GM12878 (cell line): ENCODE results near the gene LRRC4B. TPM values are rescaled to one million over a fixed set of nuclear protein-coding genes. Genes with fewer than 3 reads are reported as not detected.

Experiments
- ATAC-seq: fragments of 200-7000 bp; cut with Tn5 transposase; 3 replicates; pipeline ENCODE4 v1.9.1; 2020; ENCODE audit warnings: mild to moderate bottlenecking, moderate library complexity
- BruUV-seq: library from RNA; stranded (reverse); fragments of 400-500 nt; replicated peaks from 2 replicates; lab custom pipeline; 2021; lab: Mats Ljungman, UMichigan
- CTCF ChIA-PET: fragments of 300-600 bp; sonication (Branson Sonifier 250); formaldehyde crosslinking; extraction: SDS; loops from one replicate; lab custom pipeline; 2021; ENCODE audit warnings: inconsistent platforms; lab: Yijun Ruan, JAX
- POLR2A ChIA-PET: fragments of 350-600 bp; formaldehyde crosslinking; extraction: SDS; loops from one replicate; lab custom pipeline; 2021; ENCODE audit warnings: inconsistent platforms; lab: Charles Lee
- RAD21 ChIA-PET: fragments of 300-600 bp; sonication (Branson Sonifier 250); formaldehyde crosslinking; loops from one replicate; lab custom pipeline; 2023; ENCODE audit warnings: antibody characterized with exemption; ENCODE audit not compliant: unreplicated experiment; lab: Charles Lee
- SMC1A ChIA-PET: fragments of 300-600 bp; sonication (Branson Sonifier 250); formaldehyde crosslinking; loops from one replicate; lab custom pipeline; 2023; ENCODE audit not compliant: unreplicated experiment, uncharacterized antibody; lab: Charles Lee
- DNase-seq: peaks from one replicate; pipeline ENCODE4 v3.0.0-alpha.2; 2011; ENCODE audit warnings: low read depth, low spot score
- FAIRE-seq: peaks from 3 replicates; lab custom pipeline; 2011; peaks lifted over from hg19 to GRCh38; lab: Jason Lieb, UNC
- H2AFZ ChIP-seq: 2 replicates; pipeline ENCODE4 v1.6.0; 2011; ENCODE audit warnings: low read depth, low read length, control low read depth; ENCODE audit not compliant: control insufficient read depth
- H3K27ac ChIP-seq: 2 replicates; pipeline ENCODE4 v1.5.1; 2011; ENCODE audit warnings: control low read depth; ENCODE audit not compliant: control insufficient read depth, insufficient read depth
- H3K27me3 ChIP-seq, 2 experiments: replicated peaks in 1 of 2; 2 replicates each; pipeline versions ENCODE4 v1.6.0 to v1.6.1; 2011; ENCODE audit warnings: low read length in 1 of 2; ENCODE audit not compliant: control insufficient read depth in 2 of 2, insufficient read depth in 2 of 2
- H3K36me3 ChIP-seq, 2 experiments: 2 replicates each; pipeline ENCODE4 v1.5.1; 2011; ENCODE audit warnings: low read length in 1 of 2; ENCODE audit not compliant: control insufficient read depth in 2 of 2, insufficient read depth in 2 of 2
- H3K4me1 ChIP-seq: 2 replicates; pipeline ENCODE4 v1.6.1; 2011; ENCODE audit warnings: mild to moderate bottlenecking, low read length, moderate library complexity, mixed read lengths; ENCODE audit not compliant: control insufficient read depth, insufficient read depth
- H3K4me2 ChIP-seq: 2 replicates; pipeline ENCODE4 v1.6.0; 2011; ENCODE audit warnings: control low read depth; ENCODE audit not compliant: control insufficient read depth, insufficient read depth
- H3K4me3 ChIP-seq: fragments of 200-600 bp; sonication (generic); 2 replicates; pipeline ENCODE4 v1.5.1; 2016
- H3K79me2 ChIP-seq: 2 replicates; pipeline ENCODE4 v1.6.0; 2011; ENCODE audit warnings: low read length; ENCODE audit not compliant: control insufficient read depth, insufficient read depth
- H3K9ac ChIP-seq: 2 replicates; pipeline ENCODE4 v1.8.0; 2011; ENCODE audit warnings: low read length, control low read depth, mixed read lengths; ENCODE audit not compliant: control insufficient read depth, insufficient read depth
- H3K9me3 ChIP-seq: replicated peaks from 3 replicates; pipeline ENCODE4 v1.5.1; 2011; ENCODE audit warnings: mild to moderate bottlenecking, low read length; ENCODE audit not compliant: control insufficient read depth, insufficient read depth
- H4K20me1 ChIP-seq: 2 replicates; pipeline ENCODE4 v1.6.0; 2011; ENCODE audit not compliant: control insufficient read depth, insufficient read depth
- DPF2 ChIP-seq: fragments of 450-650 bp; IDR thresholded peaks from 2 replicates; pipeline ENCODE4 v1.6.1; 2017; ENCODE audit warnings: mild to moderate bottlenecking
- GABPA ChIP-seq: IDR thresholded peaks from 2 replicates; pipeline ENCODE4 v1.6.1; 2014; ENCODE audit warnings: antibody characterized with exemption, low read depth, mild to moderate bottlenecking, inconsistent platforms
- HSF1 ChIP-seq: fragments of 150-350 bp; IDR thresholded peaks from 2 replicates; pipeline ENCODE4 v1.6.1; 2014; ENCODE audit warnings: mild to moderate bottlenecking, low read depth, low read length
- IRF5 ChIP-seq: fragments of 450-650 bp; IDR thresholded peaks from 2 replicates; pipeline ENCODE4 v1.6.1; 2017; ENCODE audit warnings: borderline replicate concordance
- MEF2B ChIP-seq: fragments of 450-650 bp; IDR thresholded peaks from 2 replicates; pipeline ENCODE4 v1.6.1; 2018; ENCODE audit warnings: mild to moderate bottlenecking, moderate library complexity; ENCODE audit not compliant: partially characterized antibody, poor library complexity, severe bottlenecking
- NFYB ChIP-seq: IDR thresholded peaks from 2 replicates; pipeline ENCODE4 v1.6.1; 2011; ENCODE audit warnings: low read depth, mild to moderate bottlenecking, low read length, improper control_type of control experiment, moderate library complexity; ENCODE audit not compliant: insufficient read depth
- PKNOX1 ChIP-seq: fragments of 450-650 bp; IDR thresholded peaks from 2 replicates; pipeline ENCODE4 v1.6.1; 2016; ENCODE audit warnings: mild to moderate bottlenecking
- RAD51 ChIP-seq: fragments of 450-650 bp; IDR thresholded peaks from 2 replicates; pipeline ENCODE4 v1.6.1; 2016; ENCODE audit warnings: moderate library complexity, mild to moderate bottlenecking, inconsistent platforms
- SMAD1 ChIP-seq: fragments of 450-650 bp; IDR thresholded peaks from 2 replicates; pipeline ENCODE4 v1.6.1; 2018; ENCODE audit warnings: mild to moderate bottlenecking, low read depth; ENCODE audit not compliant: partially characterized antibody
- STAT3 ChIP-seq: IDR thresholded peaks from 2 replicates; pipeline ENCODE4 v1.6.1; 2011; ENCODE audit warnings: low read depth, low read length, improper control_type of control experiment
- TCF12 ChIP-seq: IDR thresholded peaks from 2 replicates; pipeline ENCODE4 v1.6.1; 2011; ENCODE audit warnings: low read depth, mild to moderate bottlenecking, low read length
- TCF3 ChIP-seq: IDR thresholded peaks from 2 replicates; pipeline ENCODE4 v1.6.1; 2012; ENCODE audit warnings: low read depth, mild to moderate bottlenecking, low read length, borderline replicate concordance; ENCODE audit not compliant: insufficient read depth
- USF2 ChIP-seq: IDR thresholded peaks from 2 replicates; pipeline ENCODE4 v1.6.1; 2011; ENCODE audit warnings: low read depth, low read length, improper control_type of control experiment, borderline replicate concordance
- ZBTB33 ChIP-seq: fragments of 450-650 bp; IDR thresholded peaks from 2 replicates; pipeline ENCODE4 v1.6.1; 2017; ENCODE audit warnings: mild to moderate bottlenecking
- ZNF207 ChIP-seq: fragments of 450-650 bp; IDR thresholded peaks from 2 replicates; pipeline ENCODE4 v1.6.1; 2014; ENCODE audit warnings: antibody characterized with exemption, mild to moderate bottlenecking, borderline replicate concordance
- ZNF24 ChIP-seq: fragments of 450-650 bp; IDR thresholded peaks from 2 replicates; pipeline ENCODE4 v1.6.1; 2017; ENCODE audit warnings: antibody characterized with exemption, mild to moderate bottlenecking
- WGBS: methylation state at CpG from one replicate; pipeline ENCODE4 v1.1.6; 2016; ENCODE audit warnings: low lambda C conversion rate; ENCODE audit not compliant: insufficient replicate concordance, insufficient coverage; ENCODE audit errors: missing lambda C conversion rate; 5-methylcytosine and 5-hydroxymethylcytosine counted together
- in situ Hi-C: fragments of 300-500 bp; cut with MboI; formaldehyde crosslinking; loops from 9 replicates; pipeline ENCODE4 v1.14.3; 2018; ENCODE audit warnings: mixed read lengths
- intact Hi-C: fragments of 100-400 bp; cut with micrococcal nuclease; formaldehyde crosslinking; loops from one replicate; pipeline ENCODE4 v1.14.2; 2022; ENCODE audit not compliant: unreplicated experiment
- polyA plus RNA-seq, 11 experiments: library from polyadenylated mRNA; depleted of rRNA in 4 of 11; unstranded in 6 of 11; stranded (reverse) in 5 of 11; fragments of >200 nt; fragmentation: Nextera tagmentation in 4 of 11; fragmentation: Illumina TruSeq in 1 of 11; extraction: Ambion mirVana in 4 of 11; extraction: Trizol in 1 of 11; gene quantifications; 1 replicate in 1 of 11; 2 replicates in 10 of 11; pipeline versions ENCODE4 v1.2.1 to v1.2.3, GENCODE V29; 2011 to 2016; ENCODE audit warnings: inconsistent platforms in 2 of 11, missing spikeins in 2 of 11, low read depth in 1 of 11
- total RNA-seq, 4 experiments: library from RNA; depleted of rRNA in 3 of 4; stranded (reverse); fragments of >200 nt in 3 of 4; fragmentation: Illumina TruSeq in 1 of 4; extraction: Trizol in 1 of 4; gene quantifications; 2 replicates each; pipeline versions ENCODE4 v1.2.1 to v1.2.3, GENCODE V29; 2013 to 2021

The LRRC4B gene
- total and polyA plus RNA-seq, 10 of the 15 experiments (the other 5 are each of a cell fraction or from before 2014, with no cell fraction given), result 0.14 TPM; not detected in 9

GRCh38 chr19:50506700-50507099 lies 61.5 kb downstream of the LRRC4B start:
- DNase-seq (no peak), ATAC-seq (no peak), FAIRE-seq (no peak)
- Histone ChIP-seq H3K4me3 (no peak overlapping the region), H3K27ac (no peak overlapping the region), H3K27me3 (no peaks in the 10 kb centered on the region), H3K9me3 (no peaks in the 10 kb centered on the region), H3K79me2 (no peaks in the 10 kb centered on the region), H3K36me3 (no peaks in the 10 kb centered on the region), H3K9ac (no peak overlapping the region), H4K20me1 (no peaks in the 10 kb centered on the region), H3K4me1 (peaks cover 3% of the 10 kb centered on the region; the same call in 1 of the 2 replicates), H2AFZ (no peak overlapping the region), H3K4me2 (no peak overlapping the region)
- ChIA-PET POLR2A (no interaction called here), SMC1A (no interaction called here), RAD21 (no interaction called here), CTCF (no interaction called here)
- 67% methylated on average over 3 of the region's 10 CpGs for WGBS
- intact Hi-C loops (no loop called here), in situ Hi-C loops (no loop called here)
- BruUV-seq, result no TSS peak
- TF ChIP-seq HSF1 (no peak), SMAD1 (no peak), NFYB (no peak), PKNOX1 (no peak), ZBTB33 (no peak), GABPA (no peak), STAT3 (no peak), USF2 (no peak), TCF12 (no peak), ZNF207 (no peak), IRF5 (no peak), DPF2 (no peak), TCF3 (no peak), ZNF24 (no peak), MEF2B (no peak), RAD51 (no peak)
